Dendritic cell treated with granulocyte-macrophage colony-stimulating factor and Interleukin-4, amounts not matched to agents 40 ng/mL and 50 ng/mL, for 4 days (primary cell): ENCODE data around the gene PECR.

ENCODE experiments used
- H3K27ac Mint-ChIP-seq: one replicate; pipeline ENCODE4 v1.8.0; 2022; ENCODE audit warnings: mild to moderate bottlenecking, mixed read lengths
- H3K27me3 Mint-ChIP-seq: one replicate; pipeline ENCODE4 v1.8.0; 2022; ENCODE audit warnings: mild to moderate bottlenecking, mixed read lengths
- H3K36me3 Mint-ChIP-seq: one replicate; pipeline ENCODE4 v1.8.0; 2022; ENCODE audit warnings: low read depth, mixed read lengths
- H3K4me1 Mint-ChIP-seq: one replicate; pipeline ENCODE4 v1.8.0; 2022; ENCODE audit warnings: low read depth, mixed read lengths
- H3K4me3 Mint-ChIP-seq: one replicate; pipeline ENCODE4 v1.8.0; 2022; ENCODE audit warnings: mild to moderate bottlenecking, moderate library complexity, mixed read lengths
- H3K9me3 Mint-ChIP-seq: one replicate; pipeline ENCODE4 v1.8.0; 2022; ENCODE audit warnings: mixed read lengths
- intact Hi-C: fragments of 100-400 bp; cut with micrococcal nuclease; formaldehyde crosslinking; loops from one replicate; pipeline ENCODE4 v1.15.0; 2022

Gene PECR

DNA sequence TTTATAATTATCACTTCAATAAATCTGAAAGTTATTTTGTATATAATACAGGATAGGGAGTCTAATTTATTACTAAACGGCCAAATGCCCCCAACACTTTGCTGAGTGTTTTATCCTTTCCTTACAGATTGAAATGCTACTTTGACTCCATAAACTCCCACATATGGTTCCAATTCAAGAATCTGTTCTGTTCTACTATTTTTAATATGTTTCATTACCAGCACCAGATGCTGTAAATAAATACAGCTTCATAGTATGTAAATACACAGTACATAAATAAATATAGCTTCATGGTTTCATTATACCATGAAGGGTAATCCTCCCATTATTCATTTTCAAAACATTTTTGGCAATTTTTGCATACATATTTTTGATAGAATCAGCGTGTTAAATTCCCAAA is 34.2 kb downstream of the PECR start:
- no peaks in the 10 kb centered on the region for H3K4me1 Mint-ChIP-seq
- H3K9me3 Mint-ChIP-seq: no peaks in the 10 kb centered on the region
- intact Hi-C loops: no loop called here
- no peak overlapping the region for H3K4me3 Mint-ChIP-seq
- no peaks in the 10 kb centered on the region for H3K27me3 Mint-ChIP-seq
- no peak overlapping the region for H3K27ac Mint-ChIP-seq
- H3K36me3 Mint-ChIP-seq: peaks cover 13% of the 10 kb centered on the region

DNA sequence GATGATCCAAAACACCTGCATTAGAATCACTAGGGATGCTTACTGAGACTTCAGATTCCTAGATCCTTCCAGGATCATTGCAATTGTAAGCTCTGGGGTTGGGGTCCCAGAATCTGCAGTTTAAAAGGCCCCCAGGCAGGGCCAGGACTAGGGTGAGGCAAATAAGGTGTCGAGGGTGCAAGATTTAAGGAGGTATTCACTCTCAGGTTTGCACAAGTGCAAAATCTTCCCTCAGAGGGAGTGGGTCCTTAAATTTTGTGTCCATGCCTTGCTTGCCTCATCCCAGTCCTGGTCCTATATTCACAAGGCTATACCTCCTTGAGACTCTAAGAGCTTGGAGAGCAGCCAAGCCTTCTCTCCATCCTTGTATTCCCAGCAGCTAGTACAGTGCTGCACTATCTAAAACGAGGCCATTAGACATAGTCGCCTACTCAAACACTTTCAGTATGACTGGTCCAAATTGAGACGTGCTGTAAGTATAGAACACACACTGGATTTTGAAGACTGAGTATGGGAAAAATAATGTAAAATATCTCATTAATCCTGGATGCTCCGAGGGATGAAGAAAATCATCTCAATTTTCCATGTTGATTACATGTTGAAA is 36.6 kb downstream of the PECR start:
- intact Hi-C loops: no loop called here
- H3K4me3 Mint-ChIP-seq: no peak overlapping the region
- H3K9me3 Mint-ChIP-seq: no peaks in the 10 kb centered on the region
- H3K27ac Mint-ChIP-seq: no peak overlapping the region
- H3K27me3 Mint-ChIP-seq: no peaks in the 10 kb centered on the region
- H3K36me3 Mint-ChIP-seq: peaks cover 11% of the 10 kb centered on the region
- H3K4me1 Mint-ChIP-seq: no peaks in the 10 kb centered on the region

DNA sequence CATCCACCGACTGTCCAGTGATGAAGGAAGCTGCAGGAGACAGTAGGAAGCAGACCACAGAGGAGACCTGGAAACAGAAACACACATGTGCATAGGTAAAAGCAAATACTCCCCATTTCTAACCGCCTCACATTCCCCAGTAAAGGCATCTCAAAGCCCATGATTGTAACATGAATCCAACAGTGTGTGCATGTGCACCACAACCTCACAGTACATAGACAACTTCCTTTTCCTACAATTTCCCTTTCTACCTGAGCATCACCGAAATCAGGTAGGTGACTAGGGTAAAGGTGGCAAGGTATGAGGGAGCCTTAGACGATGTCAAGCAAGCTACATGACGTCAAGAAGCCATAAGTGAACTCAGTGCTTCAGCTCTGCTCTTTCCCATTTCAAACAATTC is 37.7 kb downstream of the PECR start:
- Mint-ChIP-seq H3K4me3 (no peak overlapping the region), H3K27ac (no peak overlapping the region), H3K36me3 (peaks cover 6% of the 10 kb centered on the region), H3K4me1 (no peaks in the 10 kb centered on the region), H3K27me3 (no peaks in the 10 kb centered on the region), H3K9me3 (no peaks in the 10 kb centered on the region)
- intact Hi-C loops: no loop called here

DNA sequence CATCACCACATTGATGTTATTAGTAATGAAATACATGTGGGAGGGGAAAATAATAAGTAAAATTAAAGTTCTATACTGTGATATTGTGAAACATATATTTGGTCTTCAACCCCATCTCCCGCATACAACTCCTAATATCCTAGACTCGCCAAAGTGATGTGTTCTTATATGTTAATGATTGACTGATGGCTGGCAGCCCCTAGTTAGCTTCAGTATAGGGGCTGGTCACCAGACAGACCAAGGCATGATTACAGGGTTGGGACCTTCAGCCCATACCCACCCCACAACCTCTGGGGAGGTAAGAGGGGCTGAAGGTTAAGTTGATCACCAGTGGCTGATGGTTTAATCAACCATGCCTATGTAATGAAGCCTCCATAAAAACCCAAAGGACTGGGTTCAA is 40.2 kb downstream of the PECR start:
- no peaks in the 10 kb centered on the region for H3K4me1 Mint-ChIP-seq
- intact Hi-C loops: no loop called here
- H3K27ac Mint-ChIP-seq: no peak overlapping the region
- H3K27me3 Mint-ChIP-seq: no peaks in the 10 kb centered on the region
- H3K36me3 Mint-ChIP-seq: peaks cover 6% of the 10 kb centered on the region
- H3K4me3 Mint-ChIP-seq: no peak overlapping the region
- no peaks in the 10 kb centered on the region for H3K9me3 Mint-ChIP-seq

DNA sequence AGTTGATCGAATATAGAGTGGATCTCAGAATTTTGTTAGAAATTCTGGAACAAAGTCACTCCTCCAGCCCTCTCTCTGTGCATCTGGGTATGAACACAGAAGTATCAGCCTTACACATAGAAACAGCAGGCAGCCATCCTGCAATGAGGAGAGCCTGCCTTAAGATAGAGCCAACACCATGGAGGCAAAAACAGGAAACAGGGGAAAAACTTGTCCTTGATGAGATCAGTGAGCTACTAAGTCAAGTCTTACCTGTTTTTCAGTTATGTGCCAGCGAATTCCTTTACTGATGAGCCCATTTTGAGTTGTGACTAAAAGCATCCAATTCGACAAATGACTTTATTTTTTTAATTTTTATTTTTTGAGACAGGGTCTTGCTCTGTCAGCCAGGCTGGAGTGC is 41.7 kb downstream of the PECR start:
- H3K27ac Mint-ChIP-seq: no peak overlapping the region
- H3K4me3 Mint-ChIP-seq: no peak overlapping the region
- H3K4me1 Mint-ChIP-seq: no peaks in the 10 kb centered on the region
- H3K27me3 Mint-ChIP-seq: no peaks in the 10 kb centered on the region
- intact Hi-C loops: no loop called here
- H3K36me3 Mint-ChIP-seq: peaks cover 6% of the 10 kb centered on the region
- H3K9me3 Mint-ChIP-seq: no peaks in the 10 kb centered on the region

DNA sequence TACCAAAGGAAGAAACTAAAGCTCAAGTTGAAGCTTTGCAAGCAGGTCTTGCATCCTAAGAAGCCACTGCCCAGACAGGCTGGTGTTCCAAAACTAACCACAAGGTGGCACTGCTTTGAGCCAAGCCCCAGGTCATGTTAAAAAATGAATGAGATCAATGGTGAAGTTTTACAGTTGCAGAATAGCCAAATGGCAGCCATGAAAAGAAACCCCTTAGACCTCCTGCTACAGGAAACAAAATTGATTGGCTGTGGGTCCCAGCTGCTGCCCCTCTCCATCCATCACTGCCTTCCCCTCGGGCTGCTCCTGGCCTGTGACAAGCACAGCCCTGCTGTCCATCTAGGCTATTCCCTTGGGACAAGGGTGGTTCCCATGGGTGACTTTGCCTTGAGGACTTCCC is 47.5 kb downstream of the PECR start:
- Mint-ChIP-seq H3K36me3 (no peaks in the 10 kb centered on the region), H3K9me3 (no peaks in the 10 kb centered on the region), H3K4me3 (no peak overlapping the region), H3K27me3 (no peaks in the 10 kb centered on the region), H3K4me1 (no peaks in the 10 kb centered on the region), H3K27ac (no peak overlapping the region)
- intact Hi-C loops: loop anchor here (2.0 kb wide), 1 partner anchor 633 kb away; no protein-coding TSS in a partner anchor

DNA sequence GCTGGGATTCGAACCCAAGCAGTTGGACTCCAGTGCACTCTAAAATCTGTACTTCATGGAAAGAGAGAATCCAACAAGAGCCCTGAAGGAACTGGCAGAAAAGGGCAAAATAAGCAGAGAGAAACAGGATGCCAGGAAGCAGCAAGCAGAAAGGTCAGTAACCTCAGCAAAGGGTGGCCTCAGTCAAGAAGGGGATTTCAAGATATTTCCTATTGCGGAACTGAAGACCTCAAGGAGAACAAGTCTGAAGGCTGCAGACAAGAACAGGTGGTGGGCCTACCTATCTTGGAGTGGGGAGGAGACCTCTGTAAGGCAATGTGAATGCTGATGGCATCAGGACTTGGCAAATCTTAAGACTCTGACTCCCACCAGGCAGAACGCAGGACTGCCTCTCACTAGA is 48.2 kb downstream of the PECR start:
- Mint-ChIP-seq H3K4me1 (no peaks in the 10 kb centered on the region), H3K27ac (no peak overlapping the region), H3K36me3 (no peaks in the 10 kb centered on the region), H3K27me3 (no peaks in the 10 kb centered on the region), H3K4me3 (no peak overlapping the region), H3K9me3 (no peaks in the 10 kb centered on the region)
- intact Hi-C loops: no loop called here

DNA sequence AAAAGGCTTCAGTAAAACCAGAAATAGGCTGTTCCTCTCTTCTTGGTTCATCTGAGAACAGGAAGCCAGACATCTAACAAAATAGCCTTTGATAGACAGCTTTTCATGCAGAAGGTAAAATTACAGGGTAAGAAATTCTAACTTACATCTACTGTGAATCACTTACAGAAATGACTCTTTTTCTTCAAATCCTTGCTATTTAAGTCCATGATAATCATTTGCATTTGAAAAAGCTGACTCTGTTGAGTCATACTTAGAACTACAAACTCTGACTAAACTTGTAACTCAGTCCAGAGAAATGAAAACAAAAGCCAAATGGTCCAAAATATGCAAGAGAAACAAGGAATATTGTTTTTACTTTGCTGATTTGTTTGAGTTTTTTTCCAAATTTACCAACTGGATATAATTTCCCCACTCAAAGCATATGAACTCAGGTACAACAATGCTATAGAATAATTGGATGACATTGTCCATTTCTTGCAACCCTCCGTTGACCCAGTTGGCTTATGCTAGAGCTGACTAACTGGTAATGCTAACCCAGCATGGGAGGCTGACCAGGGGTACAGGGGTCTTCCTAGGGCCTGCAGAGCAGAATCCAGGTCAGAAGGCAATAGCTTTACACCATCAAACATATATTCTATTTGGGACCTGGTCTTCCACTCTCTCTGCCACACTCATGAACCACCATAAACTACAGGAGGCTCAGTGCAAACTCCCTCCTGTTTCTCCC is 49.5 kb downstream of the PECR start:
- Mint-ChIP-seq H3K4me3 (no peak overlapping the region), H3K36me3 (no peaks in the 10 kb centered on the region), H3K9me3 (no peaks in the 10 kb centered on the region), H3K27ac (no peak overlapping the region), H3K4me1 (no peaks in the 10 kb centered on the region), H3K27me3 (no peaks in the 10 kb centered on the region)
- intact Hi-C loops: no loop called here

DNA sequence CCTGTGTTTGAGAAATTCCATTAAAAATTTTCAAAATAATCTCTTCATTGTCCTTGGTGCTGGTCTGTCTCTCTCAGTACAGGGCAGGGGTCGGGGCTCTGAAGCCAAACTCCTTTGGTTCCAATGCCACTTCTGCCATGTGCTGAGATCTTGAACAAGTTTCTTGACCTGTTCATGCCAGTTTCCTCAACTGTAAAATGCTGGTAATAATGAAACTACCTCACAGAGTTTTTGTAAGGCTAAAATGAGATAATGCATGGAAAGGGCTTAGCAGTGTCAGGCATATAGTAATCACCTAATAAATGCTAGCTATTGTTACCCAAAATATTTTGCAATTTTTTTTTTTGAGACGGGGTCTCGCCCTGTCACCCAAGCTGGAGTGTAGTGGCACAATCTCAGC is 51.4 kb downstream of the PECR start:
- no peak overlapping the region for H3K4me3 Mint-ChIP-seq
- no peaks in the 10 kb centered on the region for H3K27me3 Mint-ChIP-seq
- H3K27ac Mint-ChIP-seq: no peak overlapping the region
- H3K9me3 Mint-ChIP-seq: no peaks in the 10 kb centered on the region
- intact Hi-C loops: no loop called here
- H3K4me1 Mint-ChIP-seq: no peaks in the 10 kb centered on the region
- no peaks in the 10 kb centered on the region for H3K36me3 Mint-ChIP-seq

DNA sequence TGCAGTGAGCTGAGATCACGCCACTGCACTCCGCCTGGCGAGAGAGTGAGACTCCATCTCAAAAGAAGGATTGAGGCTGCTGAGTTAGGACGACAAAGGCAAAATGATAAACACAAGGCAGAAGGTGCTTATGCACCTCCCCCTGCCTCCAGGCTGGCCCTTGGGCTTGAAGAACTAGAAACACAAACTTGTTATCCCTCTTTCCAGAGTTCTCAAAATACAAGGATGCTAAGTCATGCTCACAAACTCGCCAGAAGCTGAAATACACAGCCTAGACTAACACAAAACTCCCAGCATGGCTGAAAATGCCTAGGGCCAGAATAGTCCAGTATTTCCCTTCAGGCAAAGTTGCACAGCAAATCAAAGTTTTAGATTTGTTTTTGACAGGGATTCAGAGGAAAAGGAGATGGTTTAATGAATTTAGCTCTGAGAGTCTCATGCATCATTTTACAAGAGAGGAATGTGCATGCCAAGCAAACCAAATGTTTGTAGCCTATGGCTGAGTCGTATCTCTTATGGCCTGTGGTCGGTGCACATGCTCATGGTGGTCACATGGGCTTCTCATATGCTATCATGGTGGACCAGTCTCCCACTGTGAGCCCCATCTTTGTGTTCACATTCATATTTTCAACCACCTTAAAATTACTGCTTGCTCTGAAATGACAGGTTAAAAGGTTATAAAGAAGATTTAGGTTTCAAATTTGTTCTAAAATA is 52.0 kb downstream of the PECR start:
- Mint-ChIP-seq H3K4me1 (no peaks in the 10 kb centered on the region), H3K27ac (no peak overlapping the region), H3K27me3 (no peaks in the 10 kb centered on the region), H3K4me3 (no peak overlapping the region), H3K9me3 (no peaks in the 10 kb centered on the region), H3K36me3 (no peaks in the 10 kb centered on the region)
- intact Hi-C loops: no loop called here

DNA sequence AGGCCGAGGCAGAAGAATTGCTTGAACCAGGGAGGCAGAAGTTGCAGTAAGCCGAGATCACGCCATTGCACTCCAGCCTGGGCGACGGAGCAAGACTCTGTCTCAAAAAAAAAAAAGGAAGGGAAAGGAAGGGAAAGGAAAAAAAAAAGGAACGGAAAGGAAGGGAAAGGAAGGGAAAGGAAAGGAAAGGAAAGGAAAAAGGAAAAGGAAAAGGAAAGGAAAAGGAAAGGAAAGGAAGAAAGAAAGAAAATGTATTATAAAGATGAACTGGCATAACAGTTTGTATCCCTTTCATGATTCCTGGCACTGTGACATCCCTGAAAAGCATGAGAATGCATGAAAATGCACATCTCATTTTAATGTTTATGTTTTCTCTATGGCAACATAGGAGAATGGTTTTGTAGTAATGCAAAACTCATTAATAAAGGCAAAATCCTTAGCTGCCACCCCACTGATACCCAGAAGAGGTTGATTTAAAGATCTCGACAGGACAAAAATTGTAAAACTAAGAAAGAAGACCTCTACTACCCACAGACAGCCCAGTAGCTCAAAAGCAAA is 56.8 kb downstream of the PECR start:
- Mint-ChIP-seq H3K36me3 (no peaks in the 10 kb centered on the region), H3K4me1 (no peaks in the 10 kb centered on the region), H3K9me3 (no peaks in the 10 kb centered on the region), H3K27me3 (no peaks in the 10 kb centered on the region), H3K27ac (no peak overlapping the region), H3K4me3 (no peak overlapping the region)
- intact Hi-C loops: no loop called here

DNA sequence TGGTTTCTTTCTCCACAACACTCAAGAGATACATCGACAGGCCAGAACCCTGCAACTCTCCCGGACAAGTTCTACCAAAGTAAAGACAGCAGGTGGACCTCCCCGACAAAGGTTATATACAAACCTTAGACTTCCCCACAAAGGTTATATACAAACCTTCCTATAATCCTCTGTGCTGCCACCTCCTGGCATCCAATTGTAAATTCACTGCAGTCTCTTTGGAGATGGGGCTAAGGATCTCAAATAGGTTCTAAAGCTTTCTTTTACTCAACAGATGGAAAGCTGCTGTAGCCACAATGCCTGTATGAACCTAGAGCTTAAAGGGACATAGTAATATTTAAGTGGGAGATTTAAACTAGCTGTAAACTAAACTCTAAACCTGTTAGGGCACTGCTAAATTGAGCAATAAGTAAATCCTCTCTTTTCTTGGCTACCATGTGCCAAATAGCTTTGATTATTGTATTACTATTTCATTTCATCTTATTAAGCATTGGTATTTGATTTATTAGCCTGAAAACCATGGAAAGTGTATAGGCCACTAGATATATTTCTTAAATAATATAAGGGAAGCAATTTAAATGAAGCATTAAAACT is 58.5 kb downstream of the PECR start:
- intact Hi-C loops: loop anchor here (1.0 kb wide), 1 partner anchor 73 kb away; no protein-coding TSS in a partner anchor
- no peak overlapping the region for H3K4me3 Mint-ChIP-seq
- no peaks in the 10 kb centered on the region for H3K9me3 Mint-ChIP-seq
- H3K27ac Mint-ChIP-seq: no peak overlapping the region
- H3K36me3 Mint-ChIP-seq: no peaks in the 10 kb centered on the region
- no peaks in the 10 kb centered on the region for H3K4me1 Mint-ChIP-seq
- H3K27me3 Mint-ChIP-seq: no peaks in the 10 kb centered on the region

DNA sequence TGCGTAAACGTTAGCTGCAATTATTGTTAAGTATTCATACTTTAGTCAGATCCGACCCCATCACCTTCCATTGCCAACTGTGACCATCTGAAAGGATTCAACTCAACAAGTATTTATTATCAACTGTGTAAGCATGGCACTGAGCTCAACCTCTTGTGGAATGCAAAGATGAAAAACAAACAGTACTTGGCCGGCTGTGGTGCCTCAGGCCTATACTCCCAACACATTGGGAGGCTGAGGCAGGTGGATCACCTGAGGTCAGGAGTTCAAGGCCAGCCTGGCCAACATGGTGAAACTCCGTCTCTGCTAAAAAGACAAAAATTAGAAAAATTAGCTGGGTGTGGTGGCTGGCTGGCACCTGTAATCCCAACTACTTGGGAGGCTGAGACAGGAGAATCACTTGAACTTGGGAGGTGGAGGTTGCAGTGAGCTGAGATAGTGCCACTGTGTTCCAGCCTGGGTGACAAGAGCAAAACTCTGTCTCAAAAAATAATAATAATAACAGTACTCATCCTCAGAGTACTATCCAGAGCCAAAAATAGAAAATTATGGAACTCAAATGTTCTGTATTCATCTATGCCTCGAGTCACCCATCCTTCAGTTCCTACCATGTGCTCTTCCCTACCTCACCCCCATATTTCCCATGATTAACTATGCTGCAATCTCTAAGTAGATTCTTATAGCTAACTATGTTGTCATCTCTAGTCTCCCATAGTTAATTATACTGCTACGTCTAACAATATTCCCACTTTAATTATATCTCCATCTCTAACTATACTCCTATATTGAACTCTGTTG is 59.6 kb downstream of the PECR start:
- H3K9me3 Mint-ChIP-seq: no peaks in the 10 kb centered on the region
- intact Hi-C loops: no loop called here
- no peaks in the 10 kb centered on the region for H3K36me3 Mint-ChIP-seq
- no peak overlapping the region for H3K27ac Mint-ChIP-seq
- H3K4me1 Mint-ChIP-seq: no peaks in the 10 kb centered on the region
- no peak overlapping the region for H3K4me3 Mint-ChIP-seq
- H3K27me3 Mint-ChIP-seq: no peaks in the 10 kb centered on the region
